BJ (cell line): ENCODE data around the gene HUNK. TPM values are rescaled to one million over a fixed set of nuclear protein-coding genes. Genes with fewer than 3 reads are reported as not detected.

Experiments
- CTCF ChIA-PET: fragments of 350-600 bp; formaldehyde crosslinking; extraction: SDS; loops from one replicate; lab custom pipeline; 2021; ENCODE audit warnings: antibody characterized with exemption, inconsistent platforms; lab: Yijun Ruan, JAX
- POLR2A ChIA-PET: fragments of 300-600 bp; sonication (Branson Sonifier 250); formaldehyde crosslinking; extraction: SDS; loops from one replicate; lab custom pipeline; 2021; ENCODE audit warnings: antibody characterized with exemption; lab: Charles Lee
- DNase-seq: peaks from one replicate; pipeline ENCODE4 v3.0.0-alpha.2; 2011; ENCODE audit warnings: low read depth
- H3K27me3 ChIP-seq: 2 replicates; pipeline ENCODE4 v1.6.0; 2011; ENCODE audit warnings: low read length; ENCODE audit not compliant: control insufficient read depth, insufficient read depth
- H3K36me3 ChIP-seq: 2 replicates; pipeline ENCODE4 v1.5.1; 2011; ENCODE audit warnings: low read length; ENCODE audit not compliant: control insufficient read depth, insufficient read depth
- H3K4me3 ChIP-seq: 2 replicates; pipeline ENCODE4 v1.5.1; 2011; ENCODE audit warnings: low read depth, mild to moderate bottlenecking, control low read depth, low read length
- CTCF ChIP-seq: IDR thresholded peaks from 2 replicates; pipeline ENCODE4 v1.5.1; 2011; ENCODE audit warnings: low read depth, mild to moderate bottlenecking, control low read depth, inconsistent platforms, low read length, moderate library complexity; ENCODE audit not compliant: insufficient read depth
- polyA plus RNA-seq: library from polyadenylated mRNA; depleted of rRNA; stranded (reverse); fragments of >200 nt; gene quantifications from 2 replicates; pipeline ENCODE4 v1.2.3, GENCODE V29; 2011

The HUNK gene
- polyA plus RNA-seq, 1 experiment = 0.70 TPM

GRCh38 chr21:31837618-31838390 lies 35.0 kb upstream of the HUNK start:
- CTCF ChIA-PET = no interaction called here
- no peak for TF ChIP-seq CTCF
- H3K4me3 ChIP-seq = no peak overlapping the region
- no peaks in the 10 kb centered on the region for H3K36me3 ChIP-seq
- H3K27me3 ChIP-seq = no peaks in the 10 kb centered on the region
- no peak for DNase-seq
- POLR2A ChIA-PET = no interaction called here

GRCh38 chr21:31838586-31839355 lies 34.0 kb upstream of the HUNK start:
- DNase-seq = no peak
- TF ChIP-seq CTCF = no peak
- Histone ChIP-seq H3K36me3 (no peaks in the 10 kb centered on the region), H3K27me3 (no peaks in the 10 kb centered on the region), H3K4me3 (no peak overlapping the region)
- POLR2A ChIA-PET = no interaction called here
- CTCF ChIA-PET = interaction anchor here (1.0 kb wide), 1 partner anchor 17 kb away, joined by 3 read pairs; no protein-coding TSS in a partner anchor

GRCh38 chr21:31844206-31844605 lies 28.6 kb upstream of the HUNK start:
- TF ChIP-seq CTCF = no peak
- no peak for DNase-seq
- H3K36me3 ChIP-seq = no peaks in the 10 kb centered on the region
- no peak overlapping the region for H3K4me3 ChIP-seq
- POLR2A ChIA-PET = no interaction called here
- CTCF ChIA-PET = no interaction called here
- H3K27me3 ChIP-seq = no peaks in the 10 kb centered on the region

- H3K4me3 ChIP-seq = no peak overlapping the region
- no peaks in the 10 kb centered on the region for H3K27me3 ChIP-seq
- CTCF ChIA-PET = interaction anchor here (0.5 kb wide), 1 partner anchor 25 kb away, joined by 4 read pairs; no protein-coding TSS in a partner anchor
- DNase-seq = no peak
- POLR2A ChIA-PET = no interaction called here
- no peaks in the 10 kb centered on the region for H3K36me3 ChIP-seq
- no peak for TF ChIP-seq CTCF
Measured at GRCh38 chr21:31845151-31845729, 27.6 kb upstream of the HUNK start.

GRCh38 chr21:31846690-31847089 lies 26.1 kb upstream of the HUNK start:
- H3K36me3 ChIP-seq = no peaks in the 10 kb centered on the region
- DNase-seq = no peak
- no peak overlapping the region for H3K4me3 ChIP-seq
- POLR2A ChIA-PET = no interaction called here
- TF ChIP-seq CTCF = no peak
- H3K27me3 ChIP-seq = no peaks in the 10 kb centered on the region
- CTCF ChIA-PET = no interaction called here
